Neural cell (in vitro differentiated cells): ENCODE results near the gene ZNF24.

ENCODE experiments used
- CTCF ChIP-seq: fragments of 450-650 bp; IDR thresholded peaks from 2 replicates; pipeline ENCODE4 v1.5.1; 2014; ENCODE audit warnings: antibody characterized with exemption, mild to moderate bottlenecking, moderate library complexity; ENCODE audit not compliant: poor library complexity, severe bottlenecking
- EP300 ChIP-seq: fragments of 450-650 bp; conservative IDR thresholded peaks from 2 replicates; pipeline ENCODE4 v1.6.1; 2014; ENCODE audit warnings: antibody characterized with exemption, mild to moderate bottlenecking, moderate library complexity; ENCODE audit not compliant: poor library complexity, severe bottlenecking
- EZH2 ChIP-seq: fragments of 200-600, 300-800 bp; shearing (Covaris generic), sonication (generic); IDR thresholded peaks from 2 replicates; pipeline ENCODE4 v1.6.1; 2014; ENCODE audit warnings: antibody characterized with exemption, low read length, borderline replicate concordance, mild to moderate bottlenecking; ENCODE audit not compliant: insufficient read depth, poor library complexity, severe bottlenecking
- POLR2AphosphoS5 ChIP-seq: IDR thresholded peaks from 2 replicates; pipeline ENCODE4 v1.6.1; 2012
- RAD21 ChIP-seq: fragments of 450-650 bp; conservative IDR thresholded peaks from 2 replicates; pipeline ENCODE4 v1.6.1; 2014; ENCODE audit warnings: antibody characterized with exemption, mild to moderate bottlenecking, moderate library complexity
- REST ChIP-seq: IDR thresholded peaks from 2 replicates; pipeline ENCODE4 v1.6.1; 2012; ENCODE audit warnings: borderline replicate concordance
- SMC3 ChIP-seq: fragments of 450-650 bp; conservative IDR thresholded peaks from 2 replicates; pipeline ENCODE4 v1.6.1; 2014; ENCODE audit warnings: antibody characterized with exemption, mild to moderate bottlenecking, moderate library complexity; ENCODE audit not compliant: poor library complexity
- TAF1 ChIP-seq: IDR thresholded peaks from 2 replicates; pipeline ENCODE4 v1.6.1; 2012; ENCODE audit warnings: low read depth

GRCh38 chr18:35328868-35329267 is 15.4 kb downstream of the ZNF24 start:
- no peak for TF ChIP-seq TAF1
- TF ChIP-seq CTCF: no peak
- TF ChIP-seq RAD21: no peak
- no peak for TF ChIP-seq REST
- TF ChIP-seq EP300: no peak
- no peak for TF ChIP-seq EZH2
- no peak for TF ChIP-seq POLR2AphosphoS5
- TF ChIP-seq SMC3: no peak
